Gastroesophageal sphincter (tissue), 4 donors: Measurements from ENCODE around the gene STK32C. TPM values are rescaled to one million over a fixed set of nuclear protein-coding genes. Genes with fewer than 3 reads are reported as not detected.

Experiments used
- ATAC-seq: fragments of 150-250 bp; one replicate; pipeline ENCODE4 v1.9.1; 2016; ENCODE audit warnings: mild to moderate bottlenecking, moderate library complexity
- H3K27ac ChIP-seq, 4 donors: fragments of 200-600 bp; sonication (generic) in 3 of 4; 1 replicate in 3 of 4; 2 replicates in 1 of 4; pipeline ENCODE4 v1.5.1; 2016 to 2019
- H3K27me3 ChIP-seq: fragments of 200-600 bp; sonication (generic); one replicate; pipeline ENCODE4 v1.5.1; 2019
- H3K36me3 ChIP-seq, 2 donors: fragments of 200-600 bp; sonication (generic); one replicate each; pipeline ENCODE4 v1.5.1; 2019; ENCODE audit warnings: control low read depth in 1 of 2
- H3K4me1 ChIP-seq, 3 donors: fragments of 200-600 bp; sonication (generic); 1 replicate in 2 of 3; 2 replicates in 1 of 3; pipeline ENCODE4 v1.5.1; 2016 to 2019; ENCODE audit warnings: control low read depth in 2 of 3
- H3K4me3 ChIP-seq, 2 donors: fragments of 200-600 bp; sonication (generic); one replicate each; pipeline ENCODE4 v1.5.1; 2019; ENCODE audit warnings: mild to moderate bottlenecking in 1 of 2, moderate library complexity in 1 of 2
- H3K9me3 ChIP-seq, 3 donors: fragments of 200-600 bp; sonication (generic); one replicate each; pipeline ENCODE4 v1.5.1; 2017 to 2019; ENCODE audit warnings: control low read depth in 2 of 3
- EP300 ChIP-seq: sonication (generic); formaldehyde crosslinking; IDR thresholded peaks from one replicate; pipeline ENCODE4 v1.6.1; 2017; ENCODE audit warnings: antibody characterized with exemption, mild to moderate bottlenecking
- POLR2A ChIP-seq, 2 donors: fragments of 450-650 bp; IDR thresholded peaks; one replicate each; pipeline ENCODE4 v1.6.1; 2017; ENCODE audit warnings: antibody characterized with exemption in 2 of 2, mild to moderate bottlenecking in 2 of 2, moderate library complexity in 1 of 2
- POLR2AphosphoS5 ChIP-seq: sonication (generic); formaldehyde crosslinking; IDR thresholded peaks from one replicate; pipeline ENCODE4 v1.6.1; 2017; ENCODE audit warnings: antibody characterized with exemption
- WGBS, 2 donors: methylation state at CpG; one replicate each; pipeline ENCODE4 v1.1.5; 2018; ENCODE audit warnings: low coverage in 1 of 2; 5-methylcytosine and 5-hydroxymethylcytosine counted together
- total RNA-seq, 4 donors: library from RNA; depleted of rRNA; stranded (reverse); fragments of >200 nt; gene quantifications; one replicate each; pipeline ENCODE4 v1.1.0, GENCODE V29; 2016
- TF ChIP-seq, protein P1 (sequence below), 4 experiments: fragments of 200-600 bp in 2 of 4; fragments of 450-650 bp in 2 of 4; sonication (generic) in 1 of 4; IDR thresholded peaks; one replicate each; pipeline ENCODE4 v1.5.1; 2017 to 2019; ENCODE audit warnings: antibody characterized with exemption in 4 of 4, mild to moderate bottlenecking in 2 of 4, moderate library complexity in 2 of 4

STK32C gene
- total RNA-seq, 4 donors from 2014 or later = 3.8 to 13.0 (median 5.1) TPM

GRCh38 chr10:132192991-132193665 lies 114.6 kb downstream of the STK32C start:
- H3K36me3 ChIP-seq = no peaks in the 10 kb centered on the region
- H3K27ac ChIP-seq = no peak overlapping the region
- WGBS, 2 donors = 15 to 25% methylated on average over 5 to 8 of the region's 18 CpGs
- TF ChIP-seq POLR2AphosphoS5 (no peak), POLR2A (IDR thresholded peaks at IDR 0.05) (no peak), EP300 (no peak)
- TF ChIP-seq, protein P1, sequence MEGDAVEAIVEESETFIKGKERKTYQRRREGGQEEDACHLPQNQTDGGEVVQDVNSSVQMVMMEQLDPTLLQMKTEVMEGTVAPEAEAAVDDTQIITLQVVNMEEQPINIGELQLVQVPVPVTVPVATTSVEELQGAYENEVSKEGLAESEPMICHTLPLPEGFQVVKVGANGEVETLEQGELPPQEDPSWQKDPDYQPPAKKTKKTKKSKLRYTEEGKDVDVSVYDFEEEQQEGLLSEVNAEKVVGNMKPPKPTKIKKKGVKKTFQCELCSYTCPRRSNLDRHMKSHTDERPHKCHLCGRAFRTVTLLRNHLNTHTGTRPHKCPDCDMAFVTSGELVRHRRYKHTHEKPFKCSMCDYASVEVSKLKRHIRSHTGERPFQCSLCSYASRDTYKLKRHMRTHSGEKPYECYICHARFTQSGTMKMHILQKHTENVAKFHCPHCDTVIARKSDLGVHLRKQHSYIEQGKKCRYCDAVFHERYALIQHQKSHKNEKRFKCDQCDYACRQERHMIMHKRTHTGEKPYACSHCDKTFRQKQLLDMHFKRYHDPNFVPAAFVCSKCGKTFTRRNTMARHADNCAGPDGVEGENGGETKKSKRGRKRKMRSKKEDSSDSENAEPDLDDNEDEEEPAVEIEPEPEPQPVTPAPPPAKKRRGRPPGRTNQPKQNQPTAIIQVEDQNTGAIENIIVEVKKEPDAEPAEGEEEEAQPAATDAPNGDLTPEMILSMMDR (IDR thresholded peaks at IDR 0.05) = no peak
- H3K4me1 ChIP-seq = peaks cover 0 to 2% (median 0%) of the 10 kb centered on the region in 3 donors
- H3K27me3 ChIP-seq = peaks cover 23% of the 10 kb centered on the region
- H3K9me3 ChIP-seq = no peaks in the 10 kb centered on the region
- no peak overlapping the region for H3K4me3 ChIP-seq
- no peak for ATAC-seq

DNA sequence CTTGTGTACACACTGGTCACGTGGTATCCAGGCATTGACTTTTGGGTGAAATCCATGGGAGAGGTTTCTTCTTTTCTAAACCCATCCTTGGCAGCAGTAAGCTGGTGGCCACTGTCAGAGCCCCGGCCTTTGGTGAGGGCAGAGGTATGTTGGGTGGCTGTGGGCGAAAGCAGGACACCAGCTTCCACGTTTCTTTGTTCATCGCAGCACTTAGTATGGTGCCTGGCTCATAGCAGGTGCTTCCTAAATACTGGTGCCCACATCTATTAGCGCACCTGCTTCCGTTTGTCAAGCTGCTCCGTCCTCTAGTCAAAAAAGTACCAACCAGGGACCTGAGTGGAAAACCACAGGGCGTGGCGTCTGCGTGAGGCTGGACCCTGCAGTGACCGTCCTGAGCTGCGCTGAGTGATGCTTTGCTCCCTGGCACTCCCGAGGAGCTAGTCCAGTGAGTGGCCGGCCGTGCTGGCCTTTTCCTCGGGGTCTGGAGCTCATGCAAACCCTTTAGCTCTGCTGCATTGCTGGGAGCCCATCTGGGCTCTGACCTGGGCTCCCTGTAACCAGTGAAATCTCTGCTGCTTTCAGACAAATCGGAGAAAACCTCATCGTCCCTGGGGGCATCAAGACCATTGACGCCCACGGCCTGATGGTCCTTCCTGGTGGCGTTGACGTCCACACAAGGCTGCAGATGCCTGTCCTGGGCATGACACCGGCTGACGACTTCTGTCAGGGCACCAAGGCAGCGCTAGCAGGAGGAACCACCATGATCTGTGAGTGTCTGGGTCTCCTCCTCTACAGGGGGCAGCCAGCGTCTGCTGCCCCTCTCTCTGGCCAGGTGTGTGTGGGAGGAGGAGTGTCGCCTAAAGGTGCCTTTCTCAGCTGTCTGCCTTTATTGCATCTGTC lies 115.4 kb downstream of the STK32C start:
- 92 to 100% methylated on average over 7 to 8 of the region's 28 CpGs for whole genome bisulfite sequencing, 2 donors

GRCh38 chr10:132189810-132190422 lies 117.8 kb downstream of the STK32C start:
- peaks cover 0 to 32% (median 18%) of the 10 kb centered on the region in 3 donors for H3K4me1 ChIP-seq
- no peaks in the 10 kb centered on the region for H3K36me3 ChIP-seq
- H3K27me3 ChIP-seq = peaks cover 56% of the 10 kb centered on the region
- no peak for ATAC-seq
- H3K9me3 ChIP-seq = no peaks in the 10 kb centered on the region
- WGBS, 2 donors = 83 to 100% methylated on average over 1 to 5 of the region's 17 CpGs
- TF ChIP-seq POLR2AphosphoS5 (no peak), EP300 (no peak), POLR2A (IDR thresholded peaks at IDR 0.05) (no peak)
- TF ChIP-seq, protein P1 (IDR thresholded peaks at IDR 0.05) = no peak
- H3K4me3 ChIP-seq = no peak overlapping the region
- H3K27ac ChIP-seq = no peak overlapping the region

More for the DNA sequence above, 115.4 kb downstream of the STK32C start:
- H3K9me3 ChIP-seq = no peaks in the 10 kb centered on the region
- no peak overlapping the region for H3K4me3 ChIP-seq
- TF ChIP-seq POLR2AphosphoS5 (no peak), POLR2A (IDR thresholded peaks at IDR 0.05) (no peak), EP300 (no peak)
- peaks cover 0 to 10% (median 4%) of the 10 kb centered on the region in 3 donors for H3K4me1 ChIP-seq
- no peak for ATAC-seq
- H3K27ac ChIP-seq = no peak overlapping the region
- H3K27me3 ChIP-seq = peaks cover 31% of the 10 kb centered on the region
- no peaks in the 10 kb centered on the region for H3K36me3 ChIP-seq

DNA sequence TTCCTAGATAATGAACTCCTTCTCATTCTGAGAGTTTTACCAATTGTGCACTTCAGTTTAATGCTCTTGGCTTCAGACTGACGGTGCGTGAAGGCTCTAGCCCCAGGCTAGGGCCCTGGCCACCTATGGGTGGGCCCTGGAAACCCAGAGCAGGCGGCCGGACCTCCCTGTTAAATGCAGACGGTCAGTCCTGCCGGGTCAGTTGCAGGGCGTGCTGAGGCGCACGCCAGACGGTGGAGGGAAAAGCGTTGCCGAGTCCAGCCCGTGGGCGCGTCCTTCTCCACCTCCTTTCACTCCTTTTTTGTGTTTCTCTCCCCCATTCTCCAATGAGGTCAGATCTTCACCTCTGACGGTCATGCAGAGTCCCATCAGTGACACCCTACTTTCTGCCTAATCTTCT lies 118.7 kb downstream of the STK32C start:
- Histone ChIP-seq H3K4me1 (peaks cover 0 to 32% (median 18%) of the 10 kb centered on the region in 3 donors), H3K36me3 (no peaks in the 10 kb centered on the region), H3K4me3 (no peak overlapping the region), H3K27me3 (peaks cover 65% of the 10 kb centered on the region), H3K9me3 (no peaks in the 10 kb centered on the region), H3K27ac (no peak overlapping the region)
- no peak for TF ChIP-seq POLR2AphosphoS5
- TF ChIP-seq, protein P1 (IDR thresholded peaks at IDR 0.05) = no peak
- TF ChIP-seq EP300 = no peak
- no peak for TF ChIP-seq POLR2A (IDR thresholded peaks at IDR 0.05)
- 86% methylated on average over 11 of the region's 16 CpGs; no CpG with 5 or more reads in 1 of the 2 donors for WGBS, 2 donors
- no peak for ATAC-seq

DNA sequence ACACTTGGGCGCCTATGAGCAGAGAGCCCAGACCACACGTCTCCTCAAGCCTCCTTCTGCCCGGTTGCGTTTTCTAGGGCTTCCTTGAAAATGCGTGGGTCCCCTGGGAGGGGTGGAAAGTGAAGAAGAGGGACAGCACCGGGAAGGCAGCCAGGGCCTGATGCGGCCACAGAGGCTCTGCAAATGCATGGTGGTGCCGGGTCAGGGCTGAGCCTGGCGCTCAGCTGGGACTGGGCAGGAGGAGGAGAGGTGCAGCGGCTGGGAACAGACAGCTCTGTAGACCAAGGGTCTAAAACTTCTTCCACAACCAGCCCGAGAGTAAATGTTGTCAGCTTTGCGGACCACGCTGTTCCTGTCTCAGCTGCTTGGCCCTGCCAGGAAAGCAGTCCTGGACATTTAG lies 119.4 kb downstream of the STK32C start:
- Histone ChIP-seq H3K9me3 (no peaks in the 10 kb centered on the region), H3K4me3 (no peak overlapping the region), H3K27me3 (peaks cover 66% of the 10 kb centered on the region), H3K36me3 (no peaks in the 10 kb centered on the region), H3K27ac (no peak overlapping the region), H3K4me1 (peaks cover 0 to 32% (median 18%) of the 10 kb centered on the region in 3 donors)
- TF ChIP-seq POLR2AphosphoS5 = no peak
- no peak for TF ChIP-seq POLR2A (IDR thresholded peaks at IDR 0.05)
- TF ChIP-seq, protein P1 (IDR thresholded peaks at IDR 0.05) = no peak
- no peak for TF ChIP-seq EP300
- WGBS, 2 donors = 89% methylated on average over 4 of the region's 13 CpGs; no CpG with 5 or more reads in 1 of the 2 donors
- ATAC-seq = no peak
